Measurements from ENCODE around the gene MEF2C. TPM values are rescaled to one million over a fixed set of nuclear protein-coding genes. Genes with fewer than 3 reads are reported as not detected.

The MEF2C gene
- total and polyA plus RNA-seq, 2 donors (not counting 1 experiment from before 2014, with no cell fraction given) = 12.2 to 15.7 TPM

DNA sequence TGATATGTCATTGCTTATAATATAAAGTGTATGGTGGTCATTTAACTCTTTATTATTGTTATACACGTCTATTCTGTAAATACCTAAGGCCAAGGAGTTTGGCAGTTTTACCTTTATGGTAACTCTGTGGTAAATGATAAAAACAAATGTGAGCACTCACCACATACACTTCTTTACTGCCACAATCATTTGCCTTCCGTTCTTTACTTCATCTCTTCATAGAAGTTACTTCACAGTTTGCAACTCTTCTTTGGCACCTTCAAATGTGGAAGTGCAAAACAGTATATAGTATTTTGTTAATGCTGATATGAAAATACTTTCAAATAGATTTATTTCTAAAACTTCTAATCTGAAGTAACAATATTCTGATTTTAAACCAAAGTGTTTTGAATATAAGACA, 4.4 kb upstream of the MEF2C start:
- no peak overlapping the region for H3K4me2 ChIP-seq (ENCODE audit: extremely low read depth, insufficient read depth, low read length)
- no peaks in the 10 kb centered on the region for H3K4me1 ChIP-seq (ENCODE audit: control insufficient read depth, extremely low read depth, insufficient read depth, low read length)
- H3K27me3 ChIP-seq (ENCODE audit: control insufficient read depth, insufficient read depth, low read length) = no peaks in the 10 kb centered on the region
- TF ChIP-seq EZH2 (IDR thresholded peaks at IDR 0.05; ENCODE audit: low read length, missing control alignments) = no peak
- TF ChIP-seq CTCF (conservative IDR thresholded peaks at IDR 0.05 in 1 of 2, IDR thresholded peaks at IDR 0.05 in 1 of 2; ENCODE audit: low read depth in 1 of 2, low read length in 2 of 2) = no peak
- H2AFZ ChIP-seq (ENCODE audit: low read length) = no peak overlapping the region
- DNase-seq (ENCODE audit: low read depth in 2 of 2) = no peak
- no peaks in the 10 kb centered on the region for H4K20me1 ChIP-seq (ENCODE audit: control insufficient read depth, extremely low read depth, insufficient read depth, low read length)
- H3K4me3 ChIP-seq (replicated peaks in 1 of 4; ENCODE audit: control extremely low read depth in 1 of 4, insufficient read depth in 1 of 4, low read depth in 3 of 4, low read length in 4 of 4) = no peak overlapping the region
- no peak overlapping the region for H3K9ac ChIP-seq (ENCODE audit: insufficient read depth, low read length)
- H3K36me3 ChIP-seq (ENCODE audit: control insufficient read depth, insufficient read depth, low read length) = no peaks in the 10 kb centered on the region
- H3K9me3 ChIP-seq (ENCODE audit: control insufficient read depth, insufficient read depth, low read depth, low read length) = no peaks in the 10 kb centered on the region
- peaks cover 4% of the 10 kb centered on the region for H3K79me2 ChIP-seq (ENCODE audit: control insufficient read depth, insufficient read depth, low read length)
- no peak overlapping the region for H3K27ac ChIP-seq (ENCODE audit: insufficient read depth, low read length)

GRCh38 chr5:88886746-88887341, 3.9 kb upstream of the MEF2C start:
- Histone ChIP-seq H2AFZ (ENCODE audit: low read length) (no peak overlapping the region), H3K27ac (ENCODE audit: insufficient read depth, low read length) (no peak overlapping the region)

DNA sequence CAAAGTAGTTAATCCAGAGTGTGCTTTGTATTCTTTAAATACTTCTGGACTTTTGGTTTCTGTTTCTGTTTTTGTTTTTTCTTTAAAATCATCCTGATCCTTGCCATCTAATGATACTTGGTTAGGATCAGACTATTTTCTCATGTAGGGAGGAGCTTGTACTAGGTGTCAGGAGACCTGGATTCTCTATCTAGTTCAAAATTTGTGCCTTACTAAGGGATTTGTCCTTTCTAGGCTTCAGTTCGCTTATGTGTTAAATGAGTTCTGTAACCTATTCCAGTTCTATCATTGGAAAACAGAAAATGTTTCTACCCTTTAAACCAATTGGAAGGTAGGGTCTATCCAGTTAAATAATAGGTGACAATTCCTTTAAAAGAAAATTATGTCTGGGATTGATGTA, 3.3 kb upstream of the MEF2C start:
- no peaks in the 10 kb centered on the region for H3K4me1 ChIP-seq (ENCODE audit: control insufficient read depth, extremely low read depth, insufficient read depth, low read length)
- no peaks in the 10 kb centered on the region for H3K36me3 ChIP-seq (ENCODE audit: control insufficient read depth, insufficient read depth, low read length)
- H4K20me1 ChIP-seq (ENCODE audit: control insufficient read depth, extremely low read depth, insufficient read depth, low read length) = no peaks in the 10 kb centered on the region
- H3K79me2 ChIP-seq (ENCODE audit: control insufficient read depth, insufficient read depth, low read length) = peaks cover 14% of the 10 kb centered on the region
- TF ChIP-seq EZH2 (IDR thresholded peaks at IDR 0.05; ENCODE audit: low read length, missing control alignments) (no peak), CTCF (conservative IDR thresholded peaks at IDR 0.05 in 1 of 2, IDR thresholded peaks at IDR 0.05 in 1 of 2; ENCODE audit: low read depth in 1 of 2, low read length in 2 of 2) (no peak)
- peak overlapping the region in 3 of 4 experiments; percentile 7 to 26 (median 9) for H3K4me3 ChIP-seq (replicated peaks in 1 of 4; ENCODE audit: control extremely low read depth in 1 of 4, insufficient read depth in 1 of 4, low read depth in 3 of 4, low read length in 4 of 4)
- H3K27ac ChIP-seq (ENCODE audit: insufficient read depth, low read length) = no peak overlapping the region
- peak overlapping the region; percentile 52 for H2AFZ ChIP-seq (ENCODE audit: low read length)
- H3K4me2 ChIP-seq (ENCODE audit: extremely low read depth, insufficient read depth, low read length) = peak overlapping the region; percentile 54
- no peaks in the 10 kb centered on the region for H3K9me3 ChIP-seq (ENCODE audit: control insufficient read depth, insufficient read depth, low read depth, low read length)
- H3K27me3 ChIP-seq (ENCODE audit: control insufficient read depth, insufficient read depth, low read length) = no peaks in the 10 kb centered on the region
- H3K9ac ChIP-seq (ENCODE audit: insufficient read depth, low read length) = no peak overlapping the region
- no peak for DNase-seq (ENCODE audit: low read depth in 2 of 2)

More at GRCh38 chr5:88886746-88887341, 3.9 kb upstream of the MEF2C start:
- Histone ChIP-seq H3K9ac (ENCODE audit: insufficient read depth, low read length) (no peak overlapping the region), H3K79me2 (ENCODE audit: control insufficient read depth, insufficient read depth, low read length) (peaks cover 8% of the 10 kb centered on the region), H3K9me3 (ENCODE audit: control insufficient read depth, insufficient read depth, low read depth, low read length) (no peaks in the 10 kb centered on the region), H4K20me1 (ENCODE audit: control insufficient read depth, extremely low read depth, insufficient read depth, low read length) (no peaks in the 10 kb centered on the region), H3K4me3 (replicated peaks in 1 of 4; ENCODE audit: control extremely low read depth in 1 of 4, insufficient read depth in 1 of 4, low read depth in 3 of 4, low read length in 4 of 4) (no peak overlapping the region), H3K4me1 (ENCODE audit: control insufficient read depth, extremely low read depth, insufficient read depth, low read length) (no peaks in the 10 kb centered on the region), H3K36me3 (ENCODE audit: control insufficient read depth, insufficient read depth, low read length) (no peaks in the 10 kb centered on the region), H3K27me3 (ENCODE audit: control insufficient read depth, insufficient read depth, low read length) (no peaks in the 10 kb centered on the region), H3K4me2 (ENCODE audit: extremely low read depth, insufficient read depth, low read length) (peak overlapping the region; percentile 54)
- peak in 1 of 2 donors; percentile 15 for DNase-seq (ENCODE audit: low read depth in 2 of 2)
- TF ChIP-seq EZH2 (IDR thresholded peaks at IDR 0.05; ENCODE audit: low read length, missing control alignments) (no peak), CTCF (conservative IDR thresholded peaks at IDR 0.05 in 1 of 2, IDR thresholded peaks at IDR 0.05 in 1 of 2; ENCODE audit: low read depth in 1 of 2, low read length in 2 of 2) (no peak)
